Measurements from ENCODE around the gene RNF220.

The RNF220 gene

GRCh38 chr1:44608141-44608540 lies 203.1 kb downstream of the RNF220 start:
- Mint-ChIP-seq H3K4me1 (no peaks in the 10 kb centered on the region), H3K4me3 (no peak overlapping the region), H3K27me3 (peaks cover 7% of the 10 kb centered on the region), H3K9me3 (no peaks in the 10 kb centered on the region), H3K36me3 (ENCODE audit: insufficient read depth) (no peaks in the 10 kb centered on the region), H3K27ac (ENCODE audit: low read depth) (no peak overlapping the region)
- no peak for ATAC-seq (replicated peaks; ENCODE audit: extremely low read depth, poor library complexity, severe bottlenecking)
- DNase-seq (ENCODE audit: low spot score in 2 of 2), result no peak

GRCh38 chr1:44609412-44609767 lies 204.3 kb downstream of the RNF220 start:
- no peaks in the 10 kb centered on the region for H3K36me3 Mint-ChIP-seq (ENCODE audit: insufficient read depth)
- no peak overlapping the region for H3K27ac Mint-ChIP-seq (ENCODE audit: low read depth)
- no peak overlapping the region for H3K4me3 Mint-ChIP-seq
- DNase-seq (ENCODE audit: low spot score in 2 of 2) (no peak), ATAC-seq (replicated peaks; ENCODE audit: extremely low read depth, poor library complexity, severe bottlenecking) (no peak)
- no peaks in the 10 kb centered on the region for H3K4me1 Mint-ChIP-seq
- H3K27me3 Mint-ChIP-seq, result peaks cover 7% of the 10 kb centered on the region
- no peaks in the 10 kb centered on the region for H3K9me3 Mint-ChIP-seq

- no peak overlapping the region for H3K4me3 Mint-ChIP-seq
- no peaks in the 10 kb centered on the region for H3K9me3 Mint-ChIP-seq
- H3K36me3 Mint-ChIP-seq (ENCODE audit: insufficient read depth), result no peaks in the 10 kb centered on the region
- no peaks in the 10 kb centered on the region for H3K4me1 Mint-ChIP-seq
- no peak overlapping the region for H3K27ac Mint-ChIP-seq (ENCODE audit: low read depth)
- no peak for DNase-seq (ENCODE audit: low spot score in 2 of 2)
- peaks cover 7% of the 10 kb centered on the region for H3K27me3 Mint-ChIP-seq
- ATAC-seq (replicated peaks; ENCODE audit: extremely low read depth, poor library complexity, severe bottlenecking), result no peak
These were observed 204.9 kb downstream of the RNF220 start for GRCh38 chr1:44609768-44610526.

GRCh38 chr1:44610527-44611148 lies 205.6 kb downstream of the RNF220 start:
- Mint-ChIP-seq H3K9me3 (no peaks in the 10 kb centered on the region), H3K36me3 (ENCODE audit: insufficient read depth) (no peaks in the 10 kb centered on the region), H3K27me3 (peaks cover 7% of the 10 kb centered on the region), H3K4me1 (no peaks in the 10 kb centered on the region), H3K4me3 (no peak overlapping the region), H3K27ac (ENCODE audit: low read depth) (no peak overlapping the region)
- no peak for DNase-seq (ENCODE audit: low spot score in 2 of 2)
- no peak for ATAC-seq (replicated peaks; ENCODE audit: extremely low read depth, poor library complexity, severe bottlenecking)

GRCh38 chr1:44611419-44611818 lies 206.4 kb downstream of the RNF220 start:
- Mint-ChIP-seq H3K4me1 (no peaks in the 10 kb centered on the region), H3K9me3 (no peaks in the 10 kb centered on the region), H3K27ac (ENCODE audit: low read depth) (no peak overlapping the region), H3K27me3 (peaks cover 7% of the 10 kb centered on the region), H3K36me3 (ENCODE audit: insufficient read depth) (no peaks in the 10 kb centered on the region), H3K4me3 (no peak overlapping the region)
- ATAC-seq (replicated peaks; ENCODE audit: extremely low read depth, poor library complexity, severe bottlenecking) (no peak), DNase-seq (ENCODE audit: low spot score in 2 of 2) (no peak)

GRCh38 chr1:44611866-44612265 lies 206.8 kb downstream of the RNF220 start:
- Mint-ChIP-seq H3K9me3 (no peaks in the 10 kb centered on the region), H3K4me3 (no peak overlapping the region), H3K27ac (ENCODE audit: low read depth) (no peak overlapping the region), H3K36me3 (ENCODE audit: insufficient read depth) (no peaks in the 10 kb centered on the region), H3K4me1 (no peaks in the 10 kb centered on the region), H3K27me3 (peaks cover 7% of the 10 kb centered on the region)
- ATAC-seq (replicated peaks; ENCODE audit: extremely low read depth, poor library complexity, severe bottlenecking), result no peak
- DNase-seq (ENCODE audit: low spot score in 2 of 2), result no peak

- Mint-ChIP-seq H3K9me3 (no peaks in the 10 kb centered on the region), H3K27ac (ENCODE audit: low read depth) (no peak overlapping the region)
- DNase-seq (ENCODE audit: low spot score in 2 of 2), result no peak
These were observed 208.9 kb downstream of the RNF220 start for GRCh38 chr1:44613941-44614340.

GRCh38 chr1:44616284-44616990 lies 211.4 kb downstream of the RNF220 start:
- no peaks in the 10 kb centered on the region for H3K27me3 Mint-ChIP-seq
- H3K9me3 Mint-ChIP-seq, result no peaks in the 10 kb centered on the region
- no peak overlapping the region for H3K4me3 Mint-ChIP-seq
- no peak overlapping the region for H3K27ac Mint-ChIP-seq (ENCODE audit: low read depth)
- no peaks in the 10 kb centered on the region for H3K4me1 Mint-ChIP-seq
- peaks cover 3% of the 10 kb centered on the region for H3K36me3 Mint-ChIP-seq (ENCODE audit: insufficient read depth)
- ATAC-seq (replicated peaks; ENCODE audit: extremely low read depth, poor library complexity, severe bottlenecking) (no peak), DNase-seq (ENCODE audit: low spot score in 2 of 2) (no peak)

More at GRCh38 chr1:44613941-44614340, 208.9 kb downstream of the RNF220 start:
- no peaks in the 10 kb centered on the region for H3K27me3 Mint-ChIP-seq
- no peaks in the 10 kb centered on the region for H3K4me1 Mint-ChIP-seq
- no peak overlapping the region for H3K4me3 Mint-ChIP-seq
- no peak for ATAC-seq (replicated peaks; ENCODE audit: extremely low read depth, poor library complexity, severe bottlenecking)
- peaks cover 3% of the 10 kb centered on the region for H3K36me3 Mint-ChIP-seq (ENCODE audit: insufficient read depth)

- DNase-seq (ENCODE audit: low spot score in 2 of 2), result no peak
- no peaks in the 10 kb centered on the region for H3K27me3 Mint-ChIP-seq
- no peak overlapping the region for H3K4me3 Mint-ChIP-seq
- no peak overlapping the region for H3K27ac Mint-ChIP-seq (ENCODE audit: low read depth)
- H3K36me3 Mint-ChIP-seq (ENCODE audit: insufficient read depth), result peaks cover 3% of the 10 kb centered on the region
- no peaks in the 10 kb centered on the region for H3K9me3 Mint-ChIP-seq
- ATAC-seq (replicated peaks; ENCODE audit: extremely low read depth, poor library complexity, severe bottlenecking), result no peak
- no peaks in the 10 kb centered on the region for H3K4me1 Mint-ChIP-seq
These were observed 212.1 kb downstream of the RNF220 start for GRCh38 chr1:44616991-44617702.

- H3K27ac Mint-ChIP-seq (ENCODE audit: low read depth), result no peak overlapping the region
- H3K36me3 Mint-ChIP-seq (ENCODE audit: insufficient read depth), result peaks cover 3% of the 10 kb centered on the region
- no peak for ATAC-seq (replicated peaks; ENCODE audit: extremely low read depth, poor library complexity, severe bottlenecking)
- no peak for DNase-seq (ENCODE audit: low spot score in 2 of 2)
- no peaks in the 10 kb centered on the region for H3K9me3 Mint-ChIP-seq
- no peaks in the 10 kb centered on the region for H3K4me1 Mint-ChIP-seq
- no peak overlapping the region for H3K4me3 Mint-ChIP-seq
- H3K27me3 Mint-ChIP-seq, result no peaks in the 10 kb centered on the region
These were observed 212.6 kb downstream of the RNF220 start for GRCh38 chr1:44617703-44618029.

GRCh38 chr1:44619261-44619900 lies 214.3 kb downstream of the RNF220 start:
- H3K9me3 Mint-ChIP-seq, result no peaks in the 10 kb centered on the region
- H3K4me3 Mint-ChIP-seq, result no peak overlapping the region
- H3K27me3 Mint-ChIP-seq, result no peaks in the 10 kb centered on the region
- no peak overlapping the region for H3K27ac Mint-ChIP-seq (ENCODE audit: low read depth)
- H3K36me3 Mint-ChIP-seq (ENCODE audit: insufficient read depth), result peaks cover 3% of the 10 kb centered on the region
- DNase-seq (ENCODE audit: low spot score in 2 of 2) (no peak), ATAC-seq (replicated peaks; ENCODE audit: extremely low read depth, poor library complexity, severe bottlenecking) (no peak)
- H3K4me1 Mint-ChIP-seq, result no peaks in the 10 kb centered on the region

- Mint-ChIP-seq H3K4me3 (no peak overlapping the region), H3K4me1 (no peaks in the 10 kb centered on the region), H3K36me3 (ENCODE audit: insufficient read depth) (peaks cover 3% of the 10 kb centered on the region), H3K9me3 (no peaks in the 10 kb centered on the region), H3K27me3 (no peaks in the 10 kb centered on the region), H3K27ac (ENCODE audit: low read depth) (no peak overlapping the region)
- DNase-seq (ENCODE audit: low spot score in 2 of 2) (no peak), ATAC-seq (replicated peaks; ENCODE audit: extremely low read depth, poor library complexity, severe bottlenecking) (no peak)
These were observed 215.0 kb downstream of the RNF220 start for GRCh38 chr1:44620072-44620471.
